ENCODE data around the gene TMED4.

Gene TMED4

DNA sequence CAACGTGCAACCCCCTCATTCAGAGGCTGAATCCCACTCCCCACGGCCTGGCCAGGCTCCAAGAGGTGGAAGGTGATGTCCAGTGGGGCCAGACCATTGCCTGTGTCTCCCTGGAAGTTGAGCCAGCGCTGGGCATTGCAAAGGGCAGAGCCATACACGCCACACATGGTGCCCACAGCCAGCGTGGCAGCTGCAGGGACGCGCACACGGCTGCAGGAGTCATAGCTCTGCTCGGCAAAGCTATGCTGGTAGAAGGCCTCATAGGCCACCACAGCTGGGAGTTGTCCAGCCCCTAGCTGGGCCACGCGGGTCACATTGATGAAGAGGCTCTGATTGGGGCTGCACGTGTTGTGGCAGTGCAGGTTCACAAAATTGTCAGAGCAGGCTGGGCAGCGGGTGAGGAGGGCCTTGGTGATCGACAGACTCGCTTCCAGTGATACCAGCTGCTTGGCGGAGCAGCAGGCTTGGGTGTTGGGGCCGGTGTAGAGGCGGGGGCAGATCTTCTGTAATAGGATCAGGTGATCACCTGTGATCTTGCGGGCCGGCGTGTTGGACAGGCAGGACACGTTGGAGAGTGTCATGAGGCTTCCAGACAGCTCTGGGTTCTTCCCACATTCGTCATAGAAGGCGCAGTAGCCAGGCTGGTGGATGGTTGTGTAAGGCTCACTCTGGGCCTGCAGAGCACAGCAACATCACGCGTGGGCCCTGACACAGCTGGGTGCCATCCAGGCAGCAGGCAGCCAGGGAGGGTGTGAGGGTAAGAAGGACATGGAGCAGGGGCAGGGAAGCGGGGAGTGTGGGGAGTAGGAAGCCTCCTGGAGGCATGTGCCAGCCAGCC, 42.1 kb downstream of the TMED4 start:
- no peak for DNase-seq

GRCh38 chr7:44538798-44539668, 43.0 kb downstream of the TMED4 start:
- no peak for DNase-seq

DNA sequence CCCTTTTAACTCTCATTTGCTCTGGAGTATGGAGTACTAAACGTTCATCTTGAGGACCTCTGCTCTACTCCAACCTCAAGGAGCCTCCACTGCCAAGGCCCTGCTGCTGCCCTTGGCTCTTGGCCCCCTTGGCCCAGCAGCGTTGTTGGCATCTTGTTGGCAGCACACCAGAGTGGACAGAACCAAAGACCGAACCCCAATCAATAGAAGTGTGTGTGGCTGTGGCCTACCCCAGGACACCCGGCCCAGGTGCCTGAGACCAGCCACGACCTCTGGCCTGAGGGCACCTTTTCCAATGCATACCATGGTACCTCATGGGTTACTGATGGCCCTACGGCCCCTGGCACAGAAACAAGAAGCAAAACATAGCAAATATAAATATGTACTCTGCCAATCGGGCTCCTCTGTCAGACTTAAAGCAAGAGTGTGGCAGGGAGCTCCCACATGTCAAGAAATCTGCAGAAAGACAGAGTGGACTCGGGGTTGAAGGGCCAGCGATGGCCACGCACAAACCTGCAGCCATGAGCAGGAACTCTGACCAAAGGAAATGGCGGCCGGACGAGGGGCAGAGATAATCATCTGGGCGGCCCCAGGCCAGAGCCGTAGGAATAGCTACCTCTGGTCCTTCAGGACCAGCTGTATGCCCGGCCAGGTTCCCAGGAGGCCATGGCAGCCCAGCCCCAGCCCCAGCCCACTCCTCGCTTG, 43.8 kb downstream of the TMED4 start:
- no peak for DNase-seq

- DNase-seq: no peak
Measured at GRCh38 chr7:44537442-44537841, 44.6 kb downstream of the TMED4 start.

DNA sequence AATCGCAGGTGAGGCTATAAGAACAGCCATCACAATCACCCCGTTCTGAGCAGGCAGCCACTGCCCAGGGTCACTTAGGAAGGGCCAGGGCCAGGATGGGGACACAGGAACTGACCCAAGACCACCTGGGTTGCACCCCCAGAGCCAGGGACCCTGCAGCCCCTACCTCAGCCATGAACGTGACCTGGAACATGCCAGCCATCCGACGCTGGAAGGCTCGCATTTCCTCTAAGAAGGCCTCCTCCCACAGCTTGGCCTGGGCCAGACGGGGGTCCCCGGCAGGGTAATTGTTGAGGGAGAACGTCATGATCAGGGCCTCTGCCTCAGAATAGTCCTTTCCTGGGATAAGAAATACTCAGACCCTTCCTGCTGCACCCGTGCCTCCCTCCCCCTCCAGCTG, 45.9 kb downstream of the TMED4 start:
- no peak for DNase-seq

- no peak for DNase-seq
Measured at GRCh38 chr7:44535348-44536064, 46.5 kb downstream of the TMED4 start.

DNA sequence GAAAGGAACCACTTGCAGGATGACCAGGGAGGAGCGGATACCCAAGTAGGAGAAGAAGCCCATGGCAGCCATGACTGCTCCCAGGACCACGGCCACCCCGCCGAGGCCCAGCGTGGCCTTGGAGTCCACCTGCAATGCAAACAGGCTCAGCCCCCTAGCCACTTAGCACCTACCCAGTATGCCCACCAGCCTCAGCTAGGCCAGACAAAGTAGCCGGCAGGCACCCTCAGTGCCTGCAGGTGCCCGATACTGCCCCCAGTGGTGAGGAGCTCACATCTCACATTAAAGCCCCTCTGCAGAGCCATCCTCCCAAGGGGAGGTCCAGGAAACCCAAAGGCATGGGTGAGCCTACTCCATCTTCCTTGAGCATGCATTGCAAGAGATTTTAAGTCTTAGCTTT, 47.5 kb downstream of the TMED4 start:
- peak; percentile 18 for DNase-seq

GRCh38 chr7:44534087-44534486, 47.9 kb downstream of the TMED4 start:
- DNase-seq: no peak

DNA sequence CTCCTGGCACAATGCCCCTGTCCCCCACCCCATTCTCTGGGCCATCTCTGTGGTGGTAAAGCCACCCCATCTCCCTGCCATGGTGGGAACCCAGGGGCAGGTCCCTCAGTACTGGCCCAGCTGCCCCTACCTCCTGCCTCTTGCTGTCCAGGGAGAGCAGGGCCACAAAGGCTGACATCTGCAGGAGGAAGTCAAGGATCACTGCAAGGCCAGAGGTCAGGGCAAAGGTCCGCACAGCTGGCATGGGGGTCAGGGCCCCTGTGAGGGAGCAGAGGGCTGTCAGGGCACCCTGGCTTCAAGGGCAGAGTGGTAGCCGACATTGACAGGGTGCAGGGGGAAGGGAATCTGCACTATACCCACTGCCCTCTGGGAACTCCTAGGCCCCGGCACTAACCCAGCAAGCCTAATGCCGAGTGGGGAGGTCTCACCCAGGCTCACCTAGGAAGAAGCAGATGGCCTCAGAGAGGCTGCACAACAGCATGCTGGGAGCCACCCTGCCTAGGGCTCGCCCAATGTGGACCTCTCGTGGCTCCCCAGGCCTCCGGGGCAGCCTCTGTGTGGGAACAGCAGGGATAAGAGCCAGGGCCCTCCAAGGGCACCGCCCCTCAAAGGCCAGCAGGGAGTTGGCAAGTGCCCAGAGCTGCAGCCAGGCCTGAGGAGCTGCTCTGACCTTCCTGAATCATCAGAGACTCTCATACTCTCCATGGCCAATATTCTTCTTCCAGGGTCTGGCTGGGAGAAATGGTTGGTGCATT, 48.6 kb downstream of the TMED4 start:
- no peak for DNase-seq

- DNase-seq: no peak
Measured at GRCh38 chr7:44531421-44532380, 50.3 kb downstream of the TMED4 start.

GRCh38 chr7:44530990-44531389, 51.0 kb downstream of the TMED4 start:
- no peak for DNase-seq
